Osteocyte (in vitro differentiated cells): Measurements from ENCODE around the gene CYFIP1. TPM values are rescaled to one million over a fixed set of nuclear protein-coding genes. Genes with fewer than 3 reads are reported as not detected.

Experiments used
- total RNA-seq: library from RNA; stranded (reverse); gene quantifications from 2 replicates; pipeline ENCODE4 v1.2.1, GENCODE V29; 2021

CYFIP1 gene
- total RNA-seq, 1 donor from 2014 or later: 118 TPM

Other genes starting within 250 kb of the CYFIP1 start
- gene NIPA1, start 193.7 kb downstream of the CYFIP1 start, total RNA-seq: 14.7 and 15.5 TPM in 2 replicates
- gene NIPA2, start 141.7 kb downstream of the CYFIP1 start, total RNA-seq: 57.1 TPM in 2 replicates
- 19.1 and 21.4 TPM in 2 replicates for gene TUBGCP5, start 59.2 kb upstream of the CYFIP1 start, total RNA-seq
- not detected in 2 replicates for gene GOLGA6L1, start 156.5 kb upstream of the CYFIP1 start, total RNA-seq